HCT116 (cell line): Measurements from ENCODE around the gene CHRNA7. TPM values are rescaled to one million over a fixed set of nuclear protein-coding genes. Genes with fewer than 3 reads are reported as not detected.

ENCODE experiments used
- ATAC-seq: fragments of 200-7000 bp; cut with Tn5 transposase; 2 replicates; pipeline ENCODE4 v1.9.1; 2020; ENCODE audit warnings: mild to moderate bottlenecking, moderate library complexity
- BruUV-seq: library from RNA; stranded (reverse); fragments of 400-500 nt; replicated peaks from 2 replicates; lab custom pipeline; 2021; lab: Mats Ljungman, UMichigan
- CTCF ChIA-PET: fragments of 300-600 bp; sonication (Branson Sonifier 250); formaldehyde crosslinking; loops from one replicate; lab custom pipeline; 2021; ENCODE audit warnings: antibody characterized with exemption; lab: Charles Lee
- POLR2A ChIA-PET: fragments of 300-600, 350-600 bp; sonication (Branson Sonifier 250); formaldehyde crosslinking; loops from one replicate; lab custom pipeline; 2021; ENCODE audit warnings: antibody characterized with exemption; lab: Charles Lee
- RAD21 ChIA-PET, 2 experiments: fragments of 300-600 bp; sonication (Branson Sonifier 250); formaldehyde crosslinking; loops; one replicate each; lab custom pipeline; 2023; ENCODE audit warnings: low total read pairs in 2 of 2; ENCODE audit not compliant: uncharacterized antibody in 2 of 2, unreplicated experiment in 2 of 2, low non-redundant PET in 1 of 2; lab: Charles Lee
- DNase-seq: peaks from one replicate; pipeline ENCODE4 v3.0.0-alpha.2; 2010; ENCODE audit warnings: low read depth, low spot score
- H2AFZ ChIP-seq: fragments of 200-600 bp; shearing (Covaris generic), sonication (generic); 2 replicates; pipeline ENCODE4 v1.6.1; 2017; ENCODE audit warnings: low read depth, mixed run types, mixed read lengths, antibody characterized with exemption, low read length; ENCODE audit not compliant: poor library complexity, severe bottlenecking
- H3K27ac ChIP-seq: 2 replicates; pipeline ENCODE4 v1.5.1; 2012; ENCODE audit warnings: low read depth, low read length
- H3K27me3 ChIP-seq: fragments of 200-600 bp; sonication (generic); 2 replicates; pipeline ENCODE4 v1.6.1; 2016; ENCODE audit warnings: mixed run types, low read length, mixed read lengths; ENCODE audit not compliant: insufficient read depth
- H3K36me3 ChIP-seq, 2 experiments: fragments of 200-500 bp in 1 of 2; fragments of 200-600 bp in 1 of 2; sonication (Bioruptor generic) in 1 of 2; sonication (generic) in 1 of 2; 2 replicates each; pipeline versions ENCODE4 v1.5.1 to v1.6.1; 2014 to 2016; ENCODE audit warnings: low read length in 2 of 2, inconsistent platforms in 1 of 2, mixed read lengths in 1 of 2, mixed run types in 1 of 2; ENCODE audit not compliant: insufficient read depth in 2 of 2, control insufficient read depth in 1 of 2
- H3K4me1 ChIP-seq, 2 experiments: fragments of 200-600 bp in 1 of 2; sonication (generic) in 1 of 2; 2 replicates each; pipeline versions ENCODE4 v1.5.1 to v1.6.1; 2012 to 2017; ENCODE audit warnings: low read length in 2 of 2, inconsistent platforms in 1 of 2, mild to moderate bottlenecking in 1 of 2, mixed read lengths in 1 of 2, mixed run types in 1 of 2, moderate library complexity in 1 of 2; ENCODE audit not compliant: insufficient read depth in 2 of 2, control insufficient read depth in 1 of 2
- H3K4me2 ChIP-seq: fragments of 200-600 bp; sonication (generic); 2 replicates; pipeline ENCODE4 v1.6.1; 2017; ENCODE audit warnings: mixed run types, low read length, mixed read lengths
- H3K4me3 ChIP-seq, 2 experiments: fragments of 200-600 bp in 1 of 2; sonication (generic) in 1 of 2; replicated peaks in 1 of 2; 2 replicates each; pipeline ENCODE4 v1.5.1; 2011 to 2016; ENCODE audit warnings: low read length in 2 of 2, control low read depth in 1 of 2, low read depth in 1 of 2, mild to moderate bottlenecking in 1 of 2, mixed read lengths in 1 of 2, mixed run types in 1 of 2
- H3K79me2 ChIP-seq: fragments of 200-600 bp; sonication (generic); 2 replicates; pipeline ENCODE4 v1.6.1; 2017; ENCODE audit warnings: mild to moderate bottlenecking, mixed run types, low read length, moderate library complexity, mixed read lengths; ENCODE audit not compliant: insufficient read depth
- H3K9ac ChIP-seq: fragments of 200-600 bp; sonication (generic); 2 replicates; pipeline ENCODE4 v1.6.1; 2016; ENCODE audit warnings: low read length, mixed read lengths
- H3K9me2 ChIP-seq: fragments of 200-600 bp; sonication (generic), shearing (Covaris generic); 2 replicates; pipeline ENCODE4 v1.6.1; 2017; ENCODE audit warnings: mixed run types, mild to moderate bottlenecking, moderate library complexity; ENCODE audit not compliant: insufficient read depth
- H3K9me3 ChIP-seq, 2 experiments: fragments of 200-500 bp in 1 of 2; fragments of 200-600 bp in 1 of 2; sonication (Bioruptor generic) in 1 of 2; sonication (generic) in 1 of 2; 2 replicates each; pipeline ENCODE4 v1.6.1; 2014 to 2017; ENCODE audit warnings: low read length in 2 of 2, mixed read lengths in 2 of 2, inconsistent platforms in 1 of 2, low read depth in 1 of 2, mild to moderate bottlenecking in 1 of 2, mixed run types in 1 of 2, moderate library complexity in 1 of 2; ENCODE audit not compliant: control insufficient read depth in 1 of 2, insufficient read depth in 1 of 2
- H4K20me1 ChIP-seq: fragments of 200-600 bp; sonication (generic), shearing (Covaris generic); 2 replicates; pipeline ENCODE4 v1.6.1; 2017; ENCODE audit warnings: mixed run types, mild to moderate bottlenecking, moderate library complexity; ENCODE audit not compliant: insufficient read depth
- ATF3 ChIP-seq: IDR thresholded peaks from 2 replicates; pipeline ENCODE4 v1.6.1; 2012
- CBX3 ChIP-seq: IDR thresholded peaks from 2 replicates; pipeline ENCODE4 v1.6.1; 2012; ENCODE audit warnings: low read depth
- EGR1 ChIP-seq: IDR thresholded peaks from 2 replicates; pipeline ENCODE4 v1.6.1; 2012; ENCODE audit warnings: low read depth
- ELF1 ChIP-seq: IDR thresholded peaks from 2 replicates; pipeline ENCODE4 v1.6.1; 2012; ENCODE audit warnings: low read depth, borderline replicate concordance
- EZH2 ChIP-seq: fragments of 200-600 bp; sonication (generic); IDR thresholded peaks from 2 replicates; pipeline ENCODE4 v1.6.1; 2017; ENCODE audit warnings: antibody characterized with exemption, mixed run types
- EZH2phosphoT487 ChIP-seq: fragments of 200-600 bp; IDR thresholded peaks from 2 replicates; pipeline ENCODE4 v1.6.1; 2018; ENCODE audit warnings: antibody characterized with exemption, borderline replicate concordance
- FOSL1 ChIP-seq: IDR thresholded peaks from 2 replicates; pipeline ENCODE4 v1.6.1; 2012; ENCODE audit warnings: low read depth
- JUND ChIP-seq: IDR thresholded peaks from 2 replicates; pipeline ENCODE4 v1.6.1; 2012
- POLR2A ChIP-seq: IDR thresholded peaks from 2 replicates; pipeline ENCODE4 v1.7.0; 2011; ENCODE audit warnings: borderline replicate concordance; ENCODE audit not compliant: insufficient read depth, insufficient read length; ENCODE audit errors: extremely low read depth
- POLR2AphosphoS5 ChIP-seq: IDR thresholded peaks from 2 replicates; pipeline ENCODE4 v1.6.1; 2011; ENCODE audit warnings: mild to moderate bottlenecking, low read depth, low read length, moderate library complexity
- RAD21 ChIP-seq: IDR thresholded peaks from 2 replicates; pipeline ENCODE4 v1.6.1; 2012; ENCODE audit warnings: low read depth, mild to moderate bottlenecking
- YY1 ChIP-seq: IDR thresholded peaks from 2 replicates; pipeline ENCODE4 v1.6.1; 2011; ENCODE audit warnings: low read length, low read depth, moderate library complexity, mild to moderate bottlenecking; ENCODE audit not compliant: insufficient replicate concordance; ENCODE audit errors: extremely low read depth
- intact Hi-C: fragments of 100-400 bp; cut with micrococcal nuclease; formaldehyde crosslinking; loops from 2 replicates; pipeline ENCODE4 v1.10.0; 2022
- total RNA-seq: library from RNA; stranded (reverse); gene quantifications from one replicate; pipeline ENCODE4 v1.2.1, GENCODE V29; 2021; ENCODE audit not compliant: unreplicated experiment

Gene CHRNA7
- total RNA-seq, 1 experiment from 2014 or later: 6.8 TPM

- Histone ChIP-seq H3K4me2 (no peak overlapping the region), H3K4me3 (no peak overlapping the region), H3K9me2 (no peaks in the 10 kb centered on the region), H3K4me1 (no peaks in the 10 kb centered on the region), H2AFZ (no peak overlapping the region), H4K20me1 (no peaks in the 10 kb centered on the region), H3K36me3 (no peaks in the 10 kb centered on the region), H3K9me3 (no peaks in the 10 kb centered on the region), H3K9ac (no peak overlapping the region), H3K27me3 (no peaks in the 10 kb centered on the region), H3K79me2 (no peaks in the 10 kb centered on the region), H3K27ac (no peak overlapping the region)
- RAD21 ChIA-PET: no interaction called here
- TF ChIP-seq ELF1 (no peak), ATF3 (no peak)
- DNase-seq (no peak), ATAC-seq (no peak)
- no TSS peak for BruUV-seq
- intact Hi-C loops: no loop called here
- CTCF ChIA-PET: interaction anchor here (0.6 kb wide), 1 partner anchor 23 kb away, joined by 3 read pairs; no protein-coding TSS in a partner anchor
- POLR2A ChIA-PET: no interaction called here
Observed at GRCh38 chr15:32096916-32097617, 66.8 kb downstream of the CHRNA7 start.

GRCh38 chr15:32098033-32098432 lies 67.7 kb downstream of the CHRNA7 start:
- intact Hi-C loops: no loop called here
- ChIA-PET POLR2A (no interaction called here), CTCF (no interaction called here), RAD21 (no interaction called here)
- H3K36me3 ChIP-seq: no peaks in the 10 kb centered on the region
- no peak for TF ChIP-seq POLR2AphosphoS5
- no peak for TF ChIP-seq ATF3
- TF ChIP-seq POLR2A: no peak
- no peak for TF ChIP-seq EZH2
- TF ChIP-seq CBX3: no peak
- no peak for TF ChIP-seq JUND
- no peak for TF ChIP-seq YY1
- TF ChIP-seq FOSL1: no peak
- TF ChIP-seq EZH2phosphoT487: no peak
- no peak for TF ChIP-seq EGR1
- no peak for TF ChIP-seq RAD21
- DNase-seq: no peak
- H3K9me2 ChIP-seq: no peaks in the 10 kb centered on the region
- H3K27ac ChIP-seq: no peak overlapping the region
- H2AFZ ChIP-seq: no peak overlapping the region
- H3K27me3 ChIP-seq: no peaks in the 10 kb centered on the region
- no peaks in the 10 kb centered on the region for H3K9me3 ChIP-seq
- H3K4me1 ChIP-seq: no peaks in the 10 kb centered on the region
- no peak for ATAC-seq
- H3K9ac ChIP-seq: no peak overlapping the region
- H4K20me1 ChIP-seq: no peaks in the 10 kb centered on the region
- BruUV-seq: no TSS peak
- no peaks in the 10 kb centered on the region for H3K79me2 ChIP-seq
- H3K4me2 ChIP-seq: no peak overlapping the region
- no peak overlapping the region for H3K4me3 ChIP-seq
